HG02840 (cell line): ENCODE measurements around the gene TRIM49.
"Not testable (repeated sequence)": the region's sequence is repeated elsewhere in the genome, so short reads cannot be mapped to it uniquely, and the experiment has no call there.

Source experiments
- ATAC-seq: cut with Tn5 transposase; IDR thresholded peaks from one replicate; pipeline ENCODE4 v1.9.1; 2021; ENCODE audit warnings: mild to moderate bottlenecking, moderate library complexity, moderate number of reproducible peaks; ENCODE audit not compliant: unreplicated experiment, low FRiP score

TRIM49 gene

GRCh38 chr11:89808475-89808874 is at the start of gene TRIM49:
Gene TRIM49 (minus strand): TSS chr11:89808575. CDS start chr11:89804469, 4,106 bp downstream.
- ATAC-seq, result not testable (repeated sequence)

- not testable (repeated sequence) for ATAC-seq
Observed at GRCh38 chr11:89826694-89827093, 18.3 kb upstream of the TRIM49 start.

- ATAC-seq, result not testable (repeated sequence)
Observed at GRCh38 chr11:89820008-89820407, 11.6 kb upstream of the TRIM49 start.

GRCh38 chr11:89813535-89813934 is 5.2 kb upstream of the TRIM49 start:
- ATAC-seq, result not testable (repeated sequence)

- ATAC-seq, result not testable (repeated sequence)
Observed at GRCh38 chr11:89787506-89788063, 20.8 kb downstream of the TRIM49 start.

- ATAC-seq, result not testable (repeated sequence)
Observed at GRCh38 chr11:89785726-89786125, 22.6 kb downstream of the TRIM49 start.

- not testable (repeated sequence) for ATAC-seq
Observed at GRCh38 chr11:89750822-89751221, 57.6 kb downstream of the TRIM49 start.
